HG02798 (cell line): ENCODE data around the gene CAGE1.
"Not testable (repeated sequence)": the region's sequence is repeated elsewhere in the genome, so short reads cannot be mapped to it uniquely, and the experiment has no call there.

ENCODE experiments used
- ATAC-seq: cut with Tn5 transposase; IDR thresholded peaks from one replicate; pipeline ENCODE4 v1.9.1; 2021; ENCODE audit warnings: mild to moderate bottlenecking; ENCODE audit not compliant: unreplicated experiment, poor library complexity

CAGE1 gene

DNA sequence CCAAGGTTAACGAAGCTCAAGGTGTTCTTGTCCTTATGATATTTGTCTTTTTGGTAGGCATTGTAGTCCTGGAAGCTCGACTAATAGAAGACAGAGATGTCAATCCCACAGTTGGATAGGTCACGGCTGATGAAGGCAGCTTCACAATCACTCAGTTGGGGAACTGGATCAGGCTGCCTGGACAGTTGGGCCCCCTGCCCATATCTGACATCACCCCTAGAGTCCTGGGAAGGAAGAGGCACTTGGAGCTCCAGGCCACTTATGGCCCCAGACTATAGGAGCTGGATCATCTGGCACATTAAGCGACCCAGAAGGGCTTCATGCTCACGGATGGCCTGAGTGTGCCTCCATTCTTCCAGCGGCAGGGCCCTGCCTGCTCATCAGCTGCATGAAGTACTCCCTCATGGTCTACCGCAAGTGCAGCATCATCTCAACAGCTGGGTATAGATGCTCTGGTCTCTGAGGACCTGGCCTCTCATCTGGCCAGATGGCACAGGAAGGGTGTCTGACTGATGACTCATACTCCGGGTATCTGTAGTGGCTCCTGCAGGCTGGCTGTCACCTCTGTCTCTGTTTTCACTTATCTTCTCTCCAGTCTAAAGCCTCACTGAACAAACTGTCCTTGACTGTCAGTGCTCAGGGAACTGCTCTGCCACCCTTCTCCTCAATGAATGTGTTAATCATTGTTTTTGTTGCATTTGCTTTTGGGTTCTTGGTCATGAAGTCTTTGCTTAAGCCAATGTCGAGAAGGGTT is 47.4 kb downstream of the CAGE1 start:
- ATAC-seq, result peak; percentile 66

DNA sequence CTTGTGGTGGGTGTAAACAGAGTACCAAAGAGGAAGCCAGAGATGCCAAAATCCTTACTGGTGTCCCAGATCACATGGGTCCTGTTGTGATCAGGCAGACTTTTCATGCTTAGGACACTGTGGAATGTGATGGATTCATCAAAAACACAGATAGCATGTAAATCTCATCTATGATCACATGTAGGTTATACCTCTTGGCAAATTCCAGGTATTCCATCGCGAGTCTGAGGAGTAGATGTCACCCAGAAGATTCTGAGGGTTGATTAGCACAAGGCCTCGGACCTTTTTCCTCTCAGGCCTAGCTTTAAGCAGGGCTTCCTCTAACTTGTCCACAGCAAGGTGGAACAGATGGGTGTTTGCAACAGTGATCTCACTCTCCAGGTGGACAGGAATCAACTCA is 48.3 kb downstream of the CAGE1 start:
- ATAC-seq, result no peak

DNA sequence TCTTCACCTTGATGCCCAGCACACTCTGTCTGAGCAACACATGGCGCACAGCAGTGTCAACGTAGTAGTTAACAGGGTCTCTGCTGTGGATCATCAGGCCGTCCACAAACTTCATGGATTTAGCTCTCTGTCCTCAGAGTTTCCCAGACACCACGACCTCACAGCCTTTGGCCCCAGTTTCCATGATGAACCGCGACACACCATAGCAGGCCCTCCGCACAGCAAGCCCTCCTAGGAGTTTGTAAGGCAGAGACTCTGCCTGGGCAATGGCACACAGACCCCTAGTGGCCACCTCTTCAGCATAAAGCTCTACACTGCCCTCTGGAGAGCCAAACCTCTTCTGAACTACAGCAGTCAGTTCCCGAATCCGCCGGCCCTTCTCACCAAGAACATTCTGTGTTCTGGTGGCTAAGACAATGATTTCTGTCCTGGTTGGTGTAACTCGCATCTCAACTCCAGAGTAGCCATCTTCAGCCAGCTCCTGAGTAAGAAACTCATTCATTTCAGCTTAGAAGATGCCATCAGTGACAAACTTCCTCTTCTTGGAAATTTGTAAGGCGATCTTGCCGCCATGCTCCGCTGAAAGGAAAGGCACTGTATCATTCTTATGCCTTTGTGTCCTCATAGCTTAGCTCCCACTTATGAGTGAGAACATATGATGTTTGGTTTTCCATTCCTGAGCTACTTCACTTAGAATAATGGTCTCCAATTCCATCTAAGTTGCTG is 50.4 kb downstream of the CAGE1 start:
- not testable (repeated sequence) for ATAC-seq

DNA sequence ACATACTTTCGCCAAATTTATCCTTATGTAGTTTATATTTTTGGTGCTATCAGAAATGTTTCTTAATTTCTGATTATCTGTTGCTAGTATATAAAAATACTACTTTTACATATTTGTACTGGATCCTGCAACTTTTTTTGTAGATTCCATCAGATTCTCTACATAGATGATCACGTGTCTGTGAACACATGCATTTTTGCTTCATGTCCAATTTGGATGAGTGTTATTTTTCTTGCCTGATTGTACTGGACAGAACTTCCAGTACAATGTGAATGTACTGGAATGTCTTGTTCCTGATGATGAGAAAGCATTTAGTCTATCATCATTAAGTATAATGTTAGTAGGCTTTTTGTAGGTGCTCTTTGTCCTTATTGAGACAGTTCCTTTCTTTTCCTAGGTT is 51.5 kb downstream of the CAGE1 start:
- ATAC-seq, result no peak

DNA sequence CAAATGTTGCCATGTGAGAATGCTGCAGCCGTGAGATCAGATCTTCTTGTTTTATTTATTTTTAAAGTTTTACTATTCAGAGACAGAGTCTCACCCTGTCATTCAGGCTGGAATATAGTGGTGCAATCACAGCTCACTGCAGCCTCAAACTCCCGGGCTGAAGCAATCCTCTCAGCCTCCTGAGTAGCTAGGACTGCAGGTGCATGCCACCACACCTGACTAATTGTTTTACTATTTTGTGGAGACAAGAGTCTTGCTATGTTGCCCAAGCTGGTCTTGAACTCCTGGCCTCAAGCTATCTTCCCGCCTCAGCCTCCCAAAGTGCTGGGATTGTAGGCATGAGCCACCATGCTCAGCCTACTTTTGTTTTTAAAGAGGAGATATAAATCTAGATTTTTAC is 54.0 kb downstream of the CAGE1 start:
- no peak for ATAC-seq

DNA sequence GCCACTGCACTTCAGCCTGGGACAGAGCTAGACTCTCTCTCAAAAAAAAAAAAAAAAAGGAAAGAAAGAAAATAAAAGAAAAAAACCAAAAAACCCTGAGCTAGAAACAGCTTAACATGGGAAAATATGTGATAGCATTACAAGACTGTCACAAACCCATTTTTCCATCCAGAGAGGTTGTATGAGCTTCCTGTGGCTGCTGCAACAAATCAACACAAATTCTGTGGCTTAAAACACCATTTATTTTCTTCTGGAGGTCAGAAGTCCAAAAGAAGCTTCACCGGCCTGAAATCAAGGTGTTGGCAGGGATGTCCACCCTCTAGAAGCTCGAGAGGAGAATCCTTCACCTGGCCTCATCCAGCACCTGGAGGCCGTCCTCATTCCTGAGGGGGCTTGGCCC is 54.9 kb downstream of the CAGE1 start:
- no peak for ATAC-seq

DNA sequence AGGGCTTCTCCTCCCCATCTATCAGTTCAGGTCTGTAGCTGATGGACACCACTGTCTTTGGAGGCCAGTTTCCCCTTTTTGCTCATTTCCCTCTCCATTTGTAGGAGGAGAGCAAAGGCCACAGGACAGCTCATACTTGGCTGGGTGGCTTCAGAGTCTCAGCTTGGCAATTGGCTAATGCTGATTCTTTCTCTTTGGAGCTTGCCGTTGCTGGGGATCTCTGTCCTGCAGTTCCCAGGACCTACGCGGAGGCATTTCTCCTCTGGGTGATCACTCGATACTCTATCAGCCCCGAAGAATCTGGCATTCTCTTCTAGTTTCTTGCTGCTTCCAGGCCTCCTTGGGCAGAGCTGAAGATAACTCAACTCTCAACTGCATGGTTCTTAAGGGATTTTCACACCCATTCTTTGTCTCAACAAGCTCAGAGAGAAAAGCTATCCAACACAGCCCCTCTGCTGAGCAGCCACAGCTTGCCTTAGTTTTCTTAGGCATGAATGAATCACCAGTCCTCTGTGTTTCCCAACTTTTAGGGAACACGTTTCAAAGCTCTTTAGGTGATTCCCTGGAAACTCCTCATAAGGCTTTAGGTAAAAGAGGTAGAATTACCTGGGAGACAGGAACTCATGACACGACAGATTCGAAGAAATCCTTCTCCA is 57.3 kb downstream of the CAGE1 start:
- ATAC-seq, result no peak

DNA sequence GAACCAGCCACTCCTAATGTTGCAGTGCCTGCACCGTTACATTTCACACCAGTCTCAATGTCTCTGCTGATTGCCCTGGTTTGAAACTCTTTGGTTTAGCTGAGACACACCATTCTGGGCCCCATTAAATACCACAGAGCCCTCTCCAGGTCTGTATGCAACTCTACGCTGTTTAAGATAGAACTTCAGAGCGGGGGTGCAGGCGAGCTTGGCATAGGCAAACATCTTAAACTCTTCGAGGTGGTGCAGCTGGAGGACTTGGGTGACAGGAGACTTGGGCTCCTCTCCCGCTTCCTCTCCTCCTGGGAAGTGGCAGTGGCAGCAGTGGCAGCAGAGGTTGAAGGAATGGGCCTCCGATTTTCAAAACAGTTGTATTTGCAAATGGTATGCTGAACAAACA is 58.1 kb downstream of the CAGE1 start:
- ATAC-seq, result no peak

DNA sequence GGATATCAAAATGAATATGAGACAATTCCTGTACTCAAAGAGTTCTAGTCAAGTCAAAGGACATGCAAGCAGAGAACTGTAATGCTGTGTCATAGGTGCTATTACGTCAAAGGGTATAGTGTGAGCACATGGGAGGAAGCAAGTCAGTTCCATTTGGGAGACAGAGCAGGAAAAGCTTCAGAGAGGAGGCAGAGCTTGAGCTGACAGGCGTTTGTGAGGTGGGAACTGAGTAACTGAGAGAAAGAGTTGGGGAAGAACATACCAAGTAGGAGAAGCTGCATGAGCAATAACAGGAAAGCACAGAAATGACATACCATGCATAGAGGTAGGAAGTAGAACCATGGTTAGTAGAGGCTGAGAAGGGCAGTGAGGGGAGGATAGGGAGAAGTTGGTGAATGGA is 61.3 kb downstream of the CAGE1 start:
- ATAC-seq, result no peak

DNA sequence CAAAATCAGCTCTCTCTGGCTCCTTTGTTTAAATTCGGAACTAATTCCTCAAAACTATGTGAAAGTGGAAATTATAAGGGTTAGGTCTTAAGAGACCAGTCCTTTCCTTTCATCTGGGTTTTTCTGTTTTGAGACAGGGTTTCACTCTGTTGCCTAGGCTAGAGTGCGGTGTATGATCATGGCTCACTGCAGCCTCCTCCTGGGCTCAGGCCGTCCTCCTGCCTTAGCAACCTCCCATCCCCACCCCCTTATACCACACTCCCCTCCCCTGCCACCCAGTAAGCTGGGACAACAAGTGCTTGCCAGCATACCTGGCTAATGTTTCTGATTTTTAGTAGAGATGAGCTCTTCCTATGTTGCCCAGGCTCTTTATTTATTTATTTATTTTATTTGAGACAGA is 63.8 kb downstream of the CAGE1 start:
- no peak for ATAC-seq

DNA sequence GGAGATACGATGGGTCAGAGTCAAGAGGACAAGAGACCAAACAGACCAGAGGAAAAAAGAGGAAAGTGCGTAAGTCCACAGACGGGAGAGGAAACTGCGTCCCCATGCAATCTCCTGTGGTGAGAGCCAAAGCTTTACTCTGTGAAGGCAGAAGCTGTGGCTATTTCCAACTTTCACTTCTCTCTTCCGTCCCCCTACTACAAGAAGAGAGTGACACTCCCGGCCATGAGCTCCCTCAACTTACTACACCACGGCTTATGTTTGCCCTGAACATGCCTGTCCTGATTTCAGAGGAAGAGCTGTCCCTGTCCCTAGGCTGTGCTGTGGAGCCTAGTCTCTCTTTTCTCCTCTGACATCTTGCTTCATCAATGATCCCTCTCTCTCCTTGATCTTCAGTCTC is 65.0 kb downstream of the CAGE1 start:
- ATAC-seq, result peak; percentile 51

DNA sequence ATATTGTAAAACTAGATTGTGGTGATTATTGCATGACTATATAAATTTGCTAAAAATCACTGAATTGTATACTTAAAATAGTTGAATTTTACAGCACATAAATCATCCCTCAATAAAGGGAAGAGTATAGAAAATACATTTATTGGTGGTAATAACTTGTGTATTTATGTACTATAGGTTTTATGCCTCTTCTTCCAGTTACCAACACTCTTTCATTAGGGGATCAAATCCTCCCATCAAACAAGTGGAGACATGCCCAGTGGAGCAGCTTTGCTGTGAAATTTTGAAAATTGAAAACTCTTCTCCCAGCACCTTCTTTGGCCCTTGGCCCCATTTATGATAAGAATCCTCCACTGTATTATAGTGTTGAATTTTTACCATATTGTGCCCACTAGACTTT is 66.5 kb downstream of the CAGE1 start:
- no peak for ATAC-seq

DNA sequence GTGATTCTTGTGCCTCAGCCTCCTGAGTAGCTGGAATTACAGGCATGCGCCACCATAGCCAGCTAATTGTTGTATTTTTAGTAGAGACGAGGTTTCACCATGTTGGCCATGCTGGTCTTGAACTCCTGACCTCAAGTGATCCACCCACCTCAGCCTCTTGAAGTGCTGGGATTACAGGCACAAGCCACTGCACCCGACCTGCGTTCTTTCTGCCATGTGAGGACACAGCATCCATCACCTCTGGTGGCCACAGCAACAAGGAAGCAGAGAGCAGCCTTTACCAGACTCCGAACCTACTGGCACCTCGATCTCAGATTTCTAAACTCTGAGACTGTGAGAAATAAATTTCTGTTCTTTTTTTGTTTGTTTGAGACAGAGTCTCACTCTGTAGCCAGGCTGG is 67.7 kb downstream of the CAGE1 start:
- ATAC-seq, result not testable (repeated sequence)

DNA sequence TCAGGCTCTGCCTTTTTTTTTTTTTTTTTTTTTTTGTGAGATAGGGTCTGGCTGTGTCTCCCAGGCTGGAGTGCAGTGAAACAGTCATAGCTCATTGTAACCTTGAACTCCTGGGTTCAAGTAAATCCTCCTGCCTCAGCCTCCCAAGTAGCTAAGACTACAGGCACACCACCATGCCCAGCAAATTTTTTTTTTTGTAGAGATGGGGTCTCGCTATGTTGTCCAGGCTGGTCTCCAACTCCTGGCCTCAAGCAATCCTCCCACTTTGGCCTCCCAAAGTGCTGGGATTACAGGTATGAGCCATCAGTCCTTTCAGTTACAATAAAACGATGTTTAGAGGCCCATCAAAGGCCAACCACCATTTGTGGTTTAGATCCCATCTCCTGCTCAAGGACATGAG is 70.1 kb downstream of the CAGE1 start:
- ATAC-seq, result not testable (repeated sequence)

DNA sequence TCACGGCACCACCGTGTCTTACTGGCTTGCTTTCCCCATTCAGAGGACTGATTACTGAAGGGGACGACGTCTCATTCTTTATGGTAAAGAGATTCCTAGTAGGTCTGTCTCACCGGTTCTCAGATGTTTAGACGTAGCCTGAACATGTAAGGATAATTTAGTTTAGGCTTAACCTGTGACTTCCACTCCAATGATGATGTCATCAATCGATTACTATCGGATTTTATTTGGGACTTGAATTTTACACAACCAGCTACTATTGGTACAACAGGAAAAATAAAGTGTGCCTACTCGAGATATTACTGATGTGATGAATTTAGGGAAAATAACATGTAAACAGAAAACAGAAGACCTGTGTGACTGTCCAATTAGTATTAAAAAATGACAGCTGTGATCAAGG is 72.0 kb downstream of the CAGE1 start:
- no peak for ATAC-seq

DNA sequence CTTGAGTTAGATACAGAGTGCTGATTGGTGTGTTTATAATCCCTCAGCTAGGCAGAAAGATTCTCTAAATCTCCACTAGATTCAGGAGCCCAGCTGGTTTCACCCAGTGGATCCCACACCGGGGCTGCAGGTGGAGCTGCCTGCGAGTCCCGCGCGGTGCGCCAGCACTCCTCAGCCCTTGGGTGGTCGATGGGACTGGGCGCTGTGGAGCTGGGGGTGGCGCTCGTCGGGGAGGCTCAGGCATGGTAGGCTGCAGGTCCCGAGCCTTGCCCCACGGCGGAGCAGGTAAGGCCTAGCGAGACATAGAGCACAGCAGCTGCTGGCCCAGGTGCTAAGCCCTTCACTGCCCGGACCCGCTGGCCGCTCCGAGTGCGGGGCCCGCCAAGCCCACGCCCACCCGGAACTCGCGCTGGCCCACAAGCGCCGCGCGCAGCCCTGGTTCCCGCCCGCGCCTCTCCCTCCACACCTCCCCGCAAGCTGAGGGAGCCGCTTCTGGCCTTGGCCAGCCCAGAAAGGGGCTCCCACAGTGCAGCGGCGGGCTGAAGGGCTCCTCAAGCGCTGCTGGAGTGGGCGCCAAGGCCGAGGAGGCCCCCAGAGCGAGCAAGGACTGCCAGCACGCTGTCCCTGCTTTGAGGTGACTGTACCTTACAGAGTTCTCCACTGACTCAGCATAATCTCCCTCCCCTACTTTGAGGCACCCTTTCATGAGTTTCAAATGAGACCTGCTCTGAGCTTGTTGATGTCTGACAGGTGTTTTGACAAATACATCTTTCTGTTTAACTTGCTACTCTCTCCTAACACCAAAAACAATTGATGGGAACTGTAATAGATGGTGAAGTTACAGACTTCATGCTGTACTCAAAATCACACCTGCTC is 72.6 kb downstream of the CAGE1 start:
- ATAC-seq, result no peak

DNA sequence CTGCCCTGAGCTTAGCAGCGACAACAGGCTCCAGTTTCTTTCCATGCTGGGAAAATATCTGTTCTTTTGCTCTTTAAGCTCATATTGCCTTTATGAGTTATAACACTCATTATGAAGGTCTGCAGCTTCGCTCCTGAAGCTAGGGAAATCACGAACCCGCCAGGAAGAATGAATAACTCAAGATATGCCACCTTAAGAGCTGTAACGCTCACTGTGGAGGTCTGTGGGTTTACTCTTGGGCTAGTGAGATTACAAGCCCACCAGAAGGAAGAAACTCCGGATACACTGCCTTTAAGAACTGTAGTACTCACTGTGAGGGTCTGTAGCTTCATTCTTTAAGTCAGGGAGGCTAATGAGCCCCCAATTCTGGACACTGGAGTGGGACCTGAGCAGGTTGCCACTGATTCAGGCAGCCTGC is 73.6 kb downstream of the CAGE1 start:
- ATAC-seq, result no peak

DNA sequence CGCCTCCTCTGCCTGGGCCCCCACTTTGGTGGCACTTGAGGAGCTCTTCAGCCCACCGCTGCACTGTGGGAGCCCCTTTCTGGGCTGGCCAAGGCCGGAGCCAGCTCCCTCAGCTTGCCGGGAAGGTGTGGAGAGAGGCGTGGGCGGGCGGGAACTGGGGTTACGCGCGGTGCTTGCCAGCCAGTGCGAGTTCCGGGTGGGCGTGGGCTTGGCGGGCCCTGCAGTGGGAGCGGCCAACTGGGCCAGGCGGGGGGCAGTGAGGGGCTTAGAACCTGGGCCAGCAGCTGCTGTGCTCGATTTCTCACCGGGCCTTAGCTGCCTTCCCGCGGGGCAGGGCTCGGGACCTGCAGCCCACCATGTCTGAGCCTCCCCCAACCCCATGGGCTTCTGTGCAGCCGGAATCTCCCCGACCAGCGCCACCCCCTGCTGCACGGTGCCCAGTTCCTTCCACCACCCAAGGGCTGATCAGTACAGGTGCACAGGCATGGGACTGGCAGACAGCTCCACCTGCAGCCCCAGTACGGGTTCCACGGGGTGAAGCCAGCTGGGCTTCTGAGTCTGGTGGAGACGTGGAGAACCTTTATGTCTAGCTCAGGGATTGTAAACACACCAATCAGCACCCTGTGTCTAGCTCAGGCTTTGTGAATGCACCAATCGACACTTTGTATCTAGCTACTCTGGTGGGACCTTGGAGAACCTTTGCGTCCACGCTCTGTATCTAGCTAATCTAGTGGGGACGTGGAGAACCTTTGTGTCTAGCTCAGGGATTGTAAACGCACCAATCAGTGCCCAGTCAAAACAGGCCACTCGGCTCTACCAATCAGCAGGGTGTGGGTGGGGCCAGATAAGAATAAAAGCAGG is 74.2 kb downstream of the CAGE1 start:
- ATAC-seq, result not testable (repeated sequence)

DNA sequence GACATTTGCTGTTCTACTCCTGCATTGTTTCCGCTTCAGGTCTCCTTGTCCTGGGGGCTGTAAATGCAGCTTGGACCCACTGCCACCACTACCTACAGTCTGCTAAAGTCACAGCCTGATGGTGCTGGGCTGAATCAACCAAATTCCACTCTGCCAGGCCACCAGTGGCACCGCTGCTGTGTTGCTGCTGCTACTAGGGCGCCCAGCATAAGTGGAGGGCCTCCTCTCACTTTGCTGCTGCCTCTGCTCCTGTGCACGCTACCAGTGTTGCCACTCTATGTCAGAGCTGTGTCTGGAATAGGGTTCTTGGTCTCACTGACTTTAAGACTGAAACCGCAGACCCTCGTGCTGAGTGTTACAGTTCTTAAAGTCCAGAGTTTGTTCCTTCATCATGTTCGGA is 75.1 kb downstream of the CAGE1 start:
- no peak for ATAC-seq
